Cerebellar nuclear complex (tissue), 1 donor: ENCODE measurements around the gene TBKBP1.

Experiments used
- DNase-seq, 2 experiments: peaks; one replicate each; lab custom pipeline; 2025; lab: John Stamatoyannopoulos, UW

Gene TBKBP1

DNA sequence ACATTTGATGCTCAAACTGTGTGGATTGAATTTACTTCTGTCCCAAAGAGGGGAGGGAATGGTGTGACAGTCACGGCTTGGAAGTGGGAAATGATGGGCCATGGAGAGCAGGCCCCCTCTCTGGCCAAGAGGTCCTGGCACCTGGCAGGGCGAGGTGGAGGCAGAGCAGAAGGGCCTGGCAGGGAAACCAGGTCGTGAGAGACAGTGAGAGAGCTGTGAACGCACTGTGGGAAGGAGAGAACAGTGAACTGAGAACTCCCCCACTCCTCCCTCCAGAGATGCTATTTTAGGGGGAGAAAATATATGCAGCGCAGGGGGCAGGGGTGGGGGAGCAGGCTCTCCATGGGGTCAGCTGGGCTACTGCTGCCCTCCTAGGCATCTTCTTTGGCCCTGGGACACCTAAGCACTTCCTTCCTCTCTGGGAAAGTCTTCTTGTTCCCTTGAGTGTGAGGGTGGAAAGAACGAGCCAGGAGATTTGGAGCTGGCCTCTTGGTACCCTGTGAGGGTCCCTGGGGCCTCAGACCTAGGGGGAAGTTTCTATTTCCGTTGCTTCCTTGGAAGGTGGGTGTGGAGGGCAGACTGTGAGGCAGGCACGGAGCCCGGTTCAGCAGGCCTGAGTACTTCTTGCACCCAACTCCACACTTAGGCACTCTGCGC lies 21.8 kb downstream of the TBKBP1 start:
- no peak for DNase-seq

GRCh38 chr17:47716375-47716774 lies 22.4 kb downstream of the TBKBP1 start:
- DNase-seq = no peak

- no peak for DNase-seq
These were observed 23.3 kb downstream of the TBKBP1 start for GRCh38 chr17:47717261-47717697.

- DNase-seq = no peak
These were observed 24.1 kb downstream of the TBKBP1 start for GRCh38 chr17:47717979-47718621.

- no peak for DNase-seq
These were observed 24.9 kb downstream of the TBKBP1 start for GRCh38 chr17:47718634-47719405.

DNA sequence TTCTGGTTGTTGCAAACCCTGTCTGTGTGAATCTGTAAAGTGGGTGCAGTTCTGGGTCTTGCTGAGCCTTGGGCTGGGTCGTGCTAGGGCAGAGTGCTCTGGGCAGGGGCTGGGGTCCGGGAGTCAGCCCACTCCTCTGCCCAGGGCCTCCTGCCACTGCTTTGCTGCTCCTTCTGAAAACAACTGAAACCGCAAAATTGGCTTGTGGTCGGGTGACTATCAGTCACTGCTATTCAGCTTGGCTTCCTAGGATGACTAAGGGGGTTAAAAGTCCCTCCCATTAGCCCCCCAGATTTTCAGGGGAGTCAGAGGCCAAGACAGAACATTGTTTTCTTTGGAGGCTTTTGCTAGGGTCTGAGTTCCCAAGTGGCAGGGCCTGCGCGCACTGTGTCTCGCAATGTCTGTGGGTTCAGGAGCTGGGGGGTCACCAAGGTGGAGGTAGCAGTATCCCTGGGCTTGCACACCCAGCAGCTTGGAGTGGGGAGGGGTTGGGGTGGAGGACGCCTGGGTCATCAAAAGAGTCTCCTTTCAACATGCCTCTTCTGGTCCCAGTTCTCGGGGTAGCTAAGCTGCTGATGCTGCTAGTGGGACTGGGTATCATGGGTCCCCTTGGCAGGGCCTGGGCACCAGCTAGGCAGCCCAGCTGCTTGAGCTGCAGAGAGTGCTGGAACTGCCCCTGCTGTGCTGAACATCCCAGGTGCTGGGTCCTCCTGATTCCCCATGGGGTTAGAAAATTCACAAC lies 25.6 kb downstream of the TBKBP1 start:
- DNase-seq = no peak

GRCh38 chr17:47720196-47720595 lies 26.2 kb downstream of the TBKBP1 start:
- DNase-seq = no peak

- DNase-seq = no peak
These were observed 27.0 kb downstream of the TBKBP1 start for GRCh38 chr17:47720754-47721533.

DNA sequence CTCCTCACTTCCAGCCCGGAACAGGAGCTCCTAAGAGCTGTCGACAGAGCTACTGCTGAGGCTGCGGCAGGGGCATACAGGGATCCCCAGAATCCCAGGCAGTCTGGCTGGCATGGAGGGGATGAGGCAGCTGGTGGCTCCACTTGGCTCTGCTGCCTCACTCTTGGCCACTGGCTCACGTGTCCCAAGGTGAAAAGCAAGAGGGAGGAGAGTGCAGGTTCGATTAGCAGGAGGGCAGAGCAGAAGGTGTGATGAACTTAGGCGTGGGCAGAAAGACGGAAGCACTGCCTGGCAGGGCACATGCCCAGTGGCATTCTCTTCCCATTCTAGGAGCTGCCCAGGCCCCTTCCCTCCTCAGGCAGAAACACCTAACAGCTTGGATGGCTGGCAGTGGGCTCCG lies 27.8 kb downstream of the TBKBP1 start:
- no peak for DNase-seq

- DNase-seq = no peak
These were observed 30.7 kb downstream of the TBKBP1 start for GRCh38 chr17:47724705-47725104.

DNA sequence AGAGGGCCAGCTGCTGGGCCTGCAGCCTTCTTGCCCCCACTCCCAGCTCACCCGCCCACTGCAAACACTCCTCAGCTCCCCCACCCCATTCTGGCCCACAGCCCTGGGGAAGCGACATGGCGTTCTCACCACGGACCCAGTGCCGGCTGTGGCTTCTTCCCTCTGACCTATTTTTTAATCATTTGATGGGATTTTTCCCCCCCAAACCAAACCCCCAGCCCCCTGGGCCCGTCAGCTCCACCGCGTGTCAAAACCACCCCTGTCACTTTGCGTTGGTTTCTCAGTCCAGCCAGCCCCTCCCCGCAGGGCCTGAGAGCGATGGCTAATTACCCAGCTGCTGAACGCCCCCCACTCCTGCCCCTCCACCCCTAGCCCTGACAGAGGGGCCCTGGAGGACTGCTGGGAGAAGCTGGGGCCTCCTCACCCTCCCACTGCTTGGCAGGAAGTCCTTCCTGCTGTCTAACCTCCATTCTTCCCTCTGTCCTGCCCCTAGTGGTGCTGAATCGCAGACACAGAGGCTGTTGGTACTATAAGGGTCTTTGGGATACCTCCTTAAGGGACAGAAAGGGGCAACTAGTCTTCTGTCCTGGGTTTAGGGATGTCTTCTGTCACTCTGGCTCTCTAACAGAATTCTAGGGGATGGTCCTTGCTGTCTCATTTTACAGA lies 31.6 kb downstream of the TBKBP1 start:
- no peak for DNase-seq

DNA sequence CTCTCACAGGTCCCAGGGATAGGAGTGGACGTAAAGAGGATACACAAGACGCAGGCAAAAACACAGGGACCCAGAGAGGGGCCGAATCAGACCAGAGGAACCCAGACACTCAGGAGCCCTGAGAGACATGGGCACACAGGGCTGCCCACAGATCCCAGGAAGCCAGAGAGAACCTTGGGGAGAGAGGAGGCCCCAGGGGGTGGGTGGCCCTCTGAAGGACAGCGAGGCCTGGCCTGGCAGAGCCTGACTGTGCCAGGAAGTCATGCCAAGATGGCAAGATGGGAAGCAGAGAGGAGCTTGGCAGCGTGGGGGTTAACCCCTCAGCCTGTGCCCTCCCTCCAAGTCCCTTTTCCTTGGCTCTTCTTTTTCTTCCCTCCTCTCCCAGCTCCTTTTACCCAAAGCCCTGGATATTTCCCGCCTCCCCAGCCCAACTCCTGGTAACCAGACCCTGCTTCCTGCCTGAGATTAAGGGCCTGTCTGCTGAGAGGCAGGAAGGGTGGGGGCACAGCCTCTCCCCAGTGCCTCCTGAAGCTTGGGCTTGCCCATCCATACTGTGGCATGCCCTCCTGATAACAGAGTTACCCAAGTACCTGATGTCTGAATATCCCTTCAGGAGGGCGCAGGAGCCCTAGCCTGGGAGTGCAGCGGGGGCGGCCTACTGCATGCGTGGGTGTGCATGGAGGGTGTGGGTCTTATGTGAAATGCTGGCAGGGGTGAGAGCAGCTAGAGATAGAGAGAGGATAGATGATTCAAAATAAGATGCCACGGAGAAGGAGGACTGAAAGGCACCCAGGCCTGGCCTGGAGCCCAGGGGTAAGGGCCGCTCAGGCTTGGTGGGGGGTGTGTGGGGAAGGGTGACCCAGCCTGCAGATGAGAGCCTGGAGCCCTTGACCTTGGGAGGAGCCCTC lies 33.1 kb downstream of the TBKBP1 start:
- no peak for DNase-seq

- DNase-seq = no peak
These were observed 33.7 kb downstream of the TBKBP1 start for GRCh38 chr17:47727704-47728036.

- no peak for DNase-seq
These were observed 34.4 kb downstream of the TBKBP1 start for GRCh38 chr17:47728214-47728877.

DNA sequence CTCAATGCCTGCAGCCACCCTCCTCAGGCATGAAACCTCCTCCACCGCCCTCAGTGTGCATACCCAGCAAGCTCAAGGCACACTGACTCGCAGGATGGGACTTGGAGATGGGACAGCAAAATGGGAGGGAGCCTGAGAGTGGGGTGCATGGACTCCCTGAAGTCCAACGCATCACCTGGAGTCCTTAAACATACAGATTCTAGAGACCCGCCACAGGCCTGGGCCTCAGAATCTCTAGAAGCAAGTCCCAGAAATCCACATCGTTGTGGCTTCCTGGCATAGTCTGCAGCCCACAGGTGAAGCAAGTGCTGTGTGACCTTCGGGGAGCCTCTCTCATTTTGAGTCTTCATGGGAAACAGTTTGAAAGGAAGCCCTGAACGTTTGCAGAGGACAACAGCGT lies 35.5 kb downstream of the TBKBP1 start:
- DNase-seq = no peak

GRCh38 chr17:47730681-47731080 lies 36.7 kb downstream of the TBKBP1 start:
- DNase-seq = no peak

DNA sequence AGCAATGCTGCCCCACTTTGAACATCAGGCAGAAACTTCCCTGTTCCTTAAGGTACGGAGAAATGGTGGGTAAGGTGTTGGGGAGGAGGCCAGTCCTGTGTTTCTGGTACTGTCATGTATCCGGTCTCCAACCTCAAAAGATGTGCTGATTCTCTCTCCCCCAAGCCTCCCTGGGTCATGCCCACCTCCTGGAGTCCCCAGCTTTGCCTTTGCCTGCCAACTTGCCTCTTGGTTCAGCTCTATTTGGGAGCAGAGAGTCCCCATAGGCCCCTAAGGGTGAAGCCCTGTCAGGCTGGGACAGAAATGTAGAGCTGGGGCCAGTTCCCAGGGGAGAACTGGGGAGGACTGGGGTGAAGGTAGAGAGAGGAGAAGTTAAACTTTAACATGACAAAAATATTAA lies 37.4 kb downstream of the TBKBP1 start:
- no peak for DNase-seq

DNA sequence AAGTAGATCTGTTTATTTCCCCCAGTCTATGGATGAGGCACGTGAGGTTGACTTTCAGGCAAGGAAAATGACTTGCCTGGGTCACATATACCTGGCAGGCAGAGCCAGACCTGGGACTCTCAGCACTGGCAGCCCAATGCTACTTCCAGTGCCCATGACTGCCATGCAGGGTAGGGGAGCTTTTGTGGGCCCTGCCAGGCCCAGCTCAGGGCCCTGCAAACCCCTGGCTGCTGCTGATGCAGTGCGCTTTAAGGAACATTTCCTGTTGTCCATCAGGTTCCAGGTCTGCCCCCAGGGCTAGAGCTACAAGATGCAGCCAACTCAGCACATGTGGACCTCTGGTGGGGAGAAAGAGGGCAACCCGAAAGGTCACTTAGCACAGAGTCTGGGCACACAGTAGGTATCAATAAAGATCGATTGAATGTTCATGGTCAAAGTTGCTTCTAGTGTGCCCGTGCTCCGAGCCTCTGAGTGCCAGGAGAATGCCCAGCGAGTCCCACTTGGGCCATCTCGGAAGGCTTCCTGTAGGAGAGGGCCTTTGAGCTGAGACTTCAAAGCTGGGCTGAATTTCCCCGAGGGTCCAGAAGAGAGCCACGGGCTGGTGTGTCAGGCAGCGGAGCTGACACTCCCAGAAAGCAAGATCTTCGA lies 38.6 kb downstream of the TBKBP1 start:
- DNase-seq = no peak

DNA sequence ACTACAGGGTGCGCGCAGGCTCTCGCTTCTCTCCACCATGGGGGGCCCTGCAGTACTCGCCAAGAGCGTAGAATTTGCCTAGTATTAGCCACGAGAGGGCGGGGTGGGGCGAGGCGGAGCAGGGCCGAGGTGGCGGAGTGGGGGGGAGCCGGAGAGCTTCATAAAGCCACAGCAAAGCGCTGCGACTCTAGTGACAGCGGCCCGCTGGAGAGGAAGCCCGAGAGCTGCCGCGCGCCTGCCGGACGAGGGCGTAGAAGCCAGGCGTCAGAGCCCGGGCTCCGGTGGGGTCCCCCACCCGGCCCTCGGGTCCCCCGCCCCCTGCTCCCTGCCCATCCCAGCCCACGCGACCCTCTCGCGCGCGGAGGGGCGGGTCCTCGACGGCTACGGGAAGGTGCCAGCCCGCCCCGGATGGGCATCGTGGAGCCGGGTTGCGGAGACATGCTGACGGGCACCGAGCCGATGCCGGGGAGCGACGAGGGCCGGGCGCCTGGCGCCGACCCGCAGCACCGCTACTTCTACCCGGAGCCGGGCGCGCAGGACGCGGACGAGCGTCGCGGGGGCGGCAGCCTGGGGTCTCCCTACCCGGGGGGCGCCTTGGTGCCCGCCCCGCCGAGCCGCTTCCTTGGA lies 39.2 kb downstream of the TBKBP1 start, which contains the start of gene TBX21:
TSS of gene TBX21 (plus strand) at position 190 of the 627 bp plus-strand sequence. CDS start at position 409, 219 bp downstream.
- no peak for DNase-seq
